NCI-H82 treated with DMSO at 0.1 percent for 48 hours (cell line): Measurements from ENCODE around the gene GRPR.

Experiments used
- DNase-seq: peaks from one replicate; lab custom pipeline; 2025; ENCODE audit not compliant: unreplicated experiment; lab: John Stamatoyannopoulos, UW

Gene GRPR

GRCh38 chrX:16123222-16123786 is at the start of gene GRPR:
Gene GRPR, plus strand, starts transcription at chrX:16123565. Its CDS starts 389 bp downstream, at chrX:16123954.
- DNase-seq: peak; percentile 37

- DNase-seq: no peak
Measured at GRCh38 chrX:16075087-16075486, 48.3 kb upstream of the GRPR start.

DNA sequence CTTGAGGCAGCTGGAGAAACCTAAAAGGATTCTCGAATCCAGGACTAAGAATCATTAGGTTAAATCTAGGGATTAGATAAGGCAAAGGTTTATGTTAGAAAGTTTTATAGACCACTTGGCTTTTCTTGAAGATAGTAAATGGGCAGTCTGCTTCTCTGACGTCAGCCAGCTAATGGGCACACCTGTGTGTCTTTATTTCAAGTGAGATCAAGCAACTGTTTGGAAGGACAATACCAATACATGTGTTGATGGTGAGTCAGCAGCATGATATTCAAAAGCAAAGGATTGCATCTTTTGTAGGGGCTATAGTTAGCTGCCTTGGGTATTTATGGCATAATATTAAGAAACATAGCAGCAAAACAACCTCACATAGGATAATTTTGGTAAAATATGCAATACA is 46.5 kb upstream of the GRPR start:
- no peak for DNase-seq

DNA sequence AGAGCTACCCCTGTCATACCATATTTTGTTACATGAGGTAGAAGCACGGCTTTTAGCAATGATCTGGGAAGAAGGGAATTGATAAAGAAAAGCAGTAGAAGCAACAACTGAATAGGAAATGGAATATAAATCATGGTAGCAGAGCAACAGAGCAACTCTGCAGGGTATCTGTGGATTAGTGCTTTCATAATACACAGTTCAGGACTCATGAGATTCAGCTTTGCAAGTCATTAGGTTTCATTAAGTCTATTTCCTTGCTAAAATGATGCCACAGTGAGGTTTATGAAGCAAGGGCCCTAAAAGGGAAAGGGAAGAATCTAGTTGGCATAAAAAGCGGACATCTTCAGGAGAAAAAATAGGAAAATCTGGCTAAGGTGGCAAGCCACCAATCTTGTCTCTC is 45.6 kb upstream of the GRPR start:
- DNase-seq: no peak

DNA sequence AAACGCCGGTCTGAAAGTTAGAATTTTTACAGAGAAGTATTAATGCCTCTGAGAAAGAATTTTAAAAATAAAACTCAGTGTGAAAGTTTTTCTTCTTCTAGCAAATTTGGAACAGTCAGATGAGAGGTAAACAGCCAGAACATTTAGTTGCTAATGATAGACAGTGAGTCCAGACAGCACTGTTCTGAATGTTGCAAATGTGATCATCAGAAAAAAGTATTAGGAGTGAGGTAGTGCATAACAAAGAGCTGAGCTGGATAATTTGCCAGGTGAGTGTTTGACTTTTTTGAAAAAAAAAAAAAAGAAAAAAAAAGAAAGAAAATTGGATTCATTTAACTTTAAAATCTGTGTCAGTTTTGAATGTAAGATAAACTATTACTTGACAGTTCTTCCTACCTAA is 42.0 kb upstream of the GRPR start:
- DNase-seq: no peak

GRCh38 chrX:16082470-16083085 is 40.8 kb upstream of the GRPR start:
- DNase-seq: no peak

GRCh38 chrX:16087076-16087475 is 36.3 kb upstream of the GRPR start:
- no peak for DNase-seq

DNA sequence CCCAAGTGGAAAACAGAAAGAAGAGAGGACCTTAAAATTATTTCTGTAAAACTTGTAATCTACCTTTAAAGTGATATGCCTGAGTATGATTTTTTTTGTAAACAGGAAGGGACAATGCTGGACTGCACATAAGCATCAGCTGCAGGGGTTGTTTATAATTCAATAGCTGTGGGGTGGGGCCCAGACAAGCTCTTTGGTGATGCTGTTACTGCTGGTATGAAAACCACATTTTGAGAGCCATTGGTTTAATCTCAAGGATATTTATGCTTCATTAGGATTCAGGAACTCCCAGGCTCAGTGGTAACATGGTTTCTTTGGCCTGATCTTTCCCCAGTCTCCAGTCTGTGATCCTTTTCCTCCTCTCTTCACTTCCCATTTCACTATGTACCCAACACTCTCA is 34.3 kb upstream of the GRPR start:
- no peak for DNase-seq

DNA sequence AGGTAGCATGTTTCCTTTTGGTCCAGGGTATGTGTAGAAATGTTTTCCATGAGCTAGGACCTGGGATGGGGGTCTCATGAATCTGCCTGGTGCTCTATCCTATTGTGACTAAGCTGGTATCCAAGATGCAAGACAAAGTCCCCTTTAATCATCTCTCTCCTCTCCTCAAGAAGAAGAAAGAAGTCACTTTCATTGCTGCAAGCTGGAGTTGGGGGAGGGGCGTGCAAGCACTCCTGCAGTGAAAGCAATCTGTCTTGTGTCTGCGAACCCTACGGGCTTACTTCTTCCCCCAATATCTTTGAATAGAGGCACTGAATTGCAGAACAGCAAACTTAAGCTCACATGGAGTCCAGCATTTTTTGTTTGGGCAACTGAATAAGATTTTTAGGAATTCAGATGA is 27.2 kb upstream of the GRPR start:
- DNase-seq: no peak

DNA sequence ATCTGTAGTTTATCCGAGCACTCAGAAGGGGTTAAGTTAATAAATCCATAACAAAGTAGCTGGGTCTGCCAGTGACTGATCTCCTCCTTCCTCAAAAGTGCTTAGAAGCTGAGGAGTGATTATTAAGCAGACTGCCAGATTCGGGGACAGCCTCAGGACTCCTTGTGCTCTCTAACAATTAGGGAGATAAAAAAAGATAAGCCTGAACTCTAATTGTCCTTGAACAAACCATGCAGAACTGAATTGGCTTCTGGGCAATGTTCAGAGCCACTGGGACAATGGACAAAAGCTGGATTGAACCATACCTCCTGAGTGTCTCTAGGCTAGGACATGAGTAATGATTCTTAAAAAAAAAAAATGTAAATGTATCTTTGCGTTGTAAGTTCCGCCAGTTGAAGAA is 22.7 kb upstream of the GRPR start:
- DNase-seq: no peak

DNA sequence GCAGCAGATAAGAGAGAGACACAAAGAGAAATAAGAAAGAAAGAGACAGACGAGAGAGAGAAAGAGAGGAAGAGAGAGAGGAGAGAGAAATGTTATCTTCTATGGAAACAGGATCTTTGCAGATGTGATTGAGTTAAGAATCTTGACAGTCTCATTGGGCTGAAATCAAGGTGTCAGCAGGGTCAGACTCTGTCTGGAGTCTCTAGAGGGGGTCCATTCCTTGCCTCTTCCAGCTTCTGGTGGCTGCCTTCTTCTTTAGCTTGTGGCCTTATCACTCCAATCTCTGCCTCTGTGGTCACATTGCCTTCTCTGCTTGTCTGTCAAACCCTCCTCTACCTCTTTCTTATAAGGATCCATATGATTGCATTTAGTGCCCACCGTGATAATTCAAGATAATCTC is 21.8 kb upstream of the GRPR start:
- DNase-seq: no peak

GRCh38 chrX:16103625-16104024 is 19.7 kb upstream of the GRPR start:
- no peak for DNase-seq

DNA sequence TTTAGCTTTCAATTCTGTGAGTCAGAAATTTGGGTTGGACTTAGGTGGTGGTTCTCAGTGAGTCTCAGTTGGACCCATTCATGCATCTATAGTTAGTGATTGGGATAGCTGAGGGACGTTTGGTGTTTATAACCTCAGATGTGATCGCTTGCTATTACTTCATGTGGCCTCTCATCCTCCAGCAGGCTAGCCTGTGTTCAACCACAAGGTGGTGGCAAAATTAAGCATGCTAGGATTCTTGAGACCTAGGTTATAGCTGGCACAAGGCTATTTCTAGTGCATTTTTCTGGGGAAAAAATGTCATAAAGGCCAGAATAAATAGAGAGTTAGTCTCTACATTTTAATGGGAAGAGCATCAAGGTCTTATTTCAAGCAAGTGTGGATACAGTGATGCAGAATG is 10.9 kb upstream of the GRPR start:
- DNase-seq: no peak

DNA sequence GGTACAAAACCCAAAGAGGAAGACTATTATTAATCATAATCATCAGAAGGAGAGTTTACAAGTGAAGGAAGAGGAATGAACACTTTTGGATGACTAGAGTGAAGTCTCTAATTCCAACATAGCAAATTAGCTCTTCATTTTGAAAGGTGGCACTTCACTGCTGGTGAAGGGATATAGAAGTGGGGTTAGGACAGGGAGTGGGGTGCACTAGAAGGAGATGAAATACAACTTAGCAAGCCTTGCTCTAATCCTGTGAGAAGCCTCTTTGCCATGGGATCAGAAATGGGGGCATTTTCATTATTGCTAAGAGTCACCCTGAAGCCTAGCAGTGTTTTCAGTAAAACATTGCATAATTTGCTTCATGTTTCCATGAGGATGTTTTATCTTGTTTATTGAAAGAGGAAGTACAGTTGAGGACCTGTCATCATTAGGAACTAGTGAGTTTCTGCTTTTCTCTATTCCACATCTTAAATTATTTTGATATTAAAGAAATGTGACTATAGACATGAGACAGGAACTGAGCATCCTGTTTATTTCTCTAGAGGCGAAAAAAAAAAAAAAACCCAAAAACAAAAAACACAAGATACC is 9.3 kb upstream of the GRPR start:
- no peak for DNase-seq

DNA sequence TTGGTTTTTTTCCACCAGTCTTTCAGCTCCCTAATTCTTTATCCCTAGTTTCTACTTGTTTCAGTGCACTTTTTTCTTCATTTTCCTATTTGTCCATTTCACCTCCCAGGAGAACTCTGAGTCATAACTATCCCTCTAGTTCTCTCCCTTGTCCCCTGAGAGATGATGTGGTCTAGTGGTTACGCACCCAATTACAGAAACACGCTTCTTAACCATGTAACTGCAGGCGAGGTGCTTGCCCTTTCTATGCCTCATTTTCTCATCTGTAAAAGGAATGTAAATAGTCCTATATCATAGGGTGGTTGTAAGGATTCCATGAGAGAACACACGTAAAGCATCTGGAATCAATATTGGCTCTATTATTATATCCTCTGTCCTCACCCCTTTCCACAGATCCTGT is 8.8 kb upstream of the GRPR start:
- DNase-seq: no peak

GRCh38 chrX:16119353-16120220 is 3.8 kb upstream of the GRPR start:
- DNase-seq: no peak

GRCh38 chrX:16120431-16120830 is 2.9 kb upstream of the GRPR start:
- DNase-seq: no peak

DNA sequence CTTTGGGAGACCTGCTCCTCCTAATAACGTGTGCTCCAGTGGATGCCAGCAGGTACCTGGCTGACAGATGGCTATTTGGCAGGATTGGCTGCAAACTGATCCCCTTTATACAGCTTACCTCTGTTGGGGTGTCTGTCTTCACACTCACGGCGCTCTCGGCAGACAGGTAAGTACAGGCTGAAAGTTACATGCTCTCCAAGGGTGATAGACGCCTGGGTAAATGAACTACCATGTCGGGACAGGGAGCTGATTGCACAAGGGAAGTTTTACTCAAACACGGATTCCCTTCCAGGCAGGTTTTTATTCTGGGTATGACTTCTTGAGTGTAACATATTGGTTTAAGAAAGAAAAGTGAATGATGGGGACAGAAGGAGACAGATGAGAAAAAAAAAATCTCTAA is 836 bp downstream of the GRPR start:
- DNase-seq: no peak

- DNase-seq: no peak
Measured at GRCh38 chrX:16125520-16126149, 2.3 kb downstream of the GRPR start.

DNA sequence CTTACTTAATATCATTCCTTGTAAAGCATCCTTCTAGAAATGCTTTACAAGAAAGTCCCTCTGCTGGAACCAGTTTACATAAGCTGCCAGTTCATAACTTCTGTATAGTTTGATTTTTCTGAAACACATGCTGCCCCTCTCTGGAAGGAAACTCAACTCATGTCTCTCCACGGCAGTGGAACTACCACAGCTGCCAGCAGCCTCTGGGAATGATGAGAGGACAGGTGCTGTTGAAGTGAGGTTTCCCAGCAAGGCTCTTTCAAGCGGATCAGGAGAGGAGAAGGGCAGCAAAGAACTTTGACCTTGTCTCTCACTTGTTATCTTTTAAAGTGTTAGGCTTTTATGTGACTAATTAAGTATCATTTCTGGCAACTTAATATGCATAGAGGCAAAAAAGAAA is 7.3 kb downstream of the GRPR start:
- DNase-seq: no peak

- no peak for DNase-seq
Measured at GRCh38 chrX:16134936-16135335, 11.6 kb downstream of the GRPR start.

DNA sequence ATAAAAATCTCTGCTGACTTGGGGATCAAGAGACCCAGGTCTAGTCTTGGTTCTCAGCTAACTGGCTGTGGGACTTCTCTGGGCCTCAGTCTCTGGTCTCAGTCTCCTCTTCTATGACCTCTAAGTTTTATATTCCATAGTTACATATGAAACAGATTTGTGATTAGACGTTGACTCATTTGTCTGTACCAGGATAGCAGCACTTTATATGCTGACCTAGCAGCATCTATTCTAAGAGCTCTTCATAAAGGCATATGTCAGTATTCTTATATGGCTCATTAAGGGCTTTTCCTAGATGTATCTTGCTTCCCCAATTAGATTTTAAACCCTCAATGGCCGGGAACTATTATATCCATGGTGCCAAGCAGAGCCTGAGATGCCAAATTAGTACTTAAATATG is 12.7 kb downstream of the GRPR start:
- DNase-seq: no peak
